Natural killer cell treated with Interleukin-12 subunit alpha and Interleukin-12 subunit beta and Interleukin-15 and Interleukin-18, amount 100 ng/mL, for 72 hours (primary cell): ENCODE data around the gene CREB3L2. TPM values are rescaled to one million over a fixed set of nuclear protein-coding genes. Genes with fewer than 3 reads are reported as not detected.
"Not testable (repeated sequence)": the region's sequence is repeated elsewhere in the genome, so short reads cannot be mapped to it uniquely, and the experiment has no call there.

Experiments
- ATAC-seq, 2 donors: fragments of 150-1000 bp; cut with Tn5 transposase in 1 of 2; sonication (Bioruptor Pico), chemical (Tn5 transposase) in 1 of 2; 2 replicates each; pipeline ENCODE4 v1.10.0; 2021
- DNase-seq: peaks from one replicate; pipeline ENCODE4 v3.0.0; 2022; ENCODE audit warnings: low spot score
- H3K27ac Mint-ChIP-seq, 2 donors: 1 replicate in 1 of 2; 2 replicates in 1 of 2; pipeline ENCODE4 v1.8.0; 2022; ENCODE audit warnings: mixed read lengths in 2 of 2, mild to moderate bottlenecking in 1 of 2, moderate library complexity in 1 of 2
- H3K27me3 Mint-ChIP-seq, 2 donors: 1 replicate in 1 of 2; 2 replicates in 1 of 2; pipeline ENCODE4 v1.8.0; 2022; ENCODE audit warnings: mixed read lengths in 2 of 2
- H3K36me3 Mint-ChIP-seq: one replicate; pipeline ENCODE4 v1.8.0; 2022; ENCODE audit warnings: mixed read lengths
- H3K4me1 Mint-ChIP-seq, 2 donors: 1 replicate in 1 of 2; 2 replicates in 1 of 2; pipeline ENCODE4 v1.8.0; 2022; ENCODE audit warnings: low read depth in 2 of 2, mixed read lengths in 2 of 2, mild to moderate bottlenecking in 1 of 2
- H3K4me3 Mint-ChIP-seq: one replicate; pipeline ENCODE4 v1.8.0; 2022; ENCODE audit warnings: mixed read lengths
- H3K9me3 Mint-ChIP-seq: 2 replicates; pipeline ENCODE4 v1.8.0; 2022; ENCODE audit warnings: mixed read lengths
- total RNA-seq, 2 donors: library from RNA; stranded (reverse); gene quantifications; one replicate each; pipeline ENCODE4 v1.2.3, GENCODE V29; 2022

The CREB3L2 gene
- total RNA-seq, 2 donors from 2014 or later = 53.5 to 59.0 TPM

- ATAC-seq (no peak), DNase-seq (no peak)
- peak overlapping the region; percentile 89 to 97 for H3K27ac Mint-ChIP-seq
- peaks cover 48 to 55% of the 10 kb centered on the region in 2 donors for H3K4me1 Mint-ChIP-seq
- no peak overlapping the region for H3K4me3 Mint-ChIP-seq
- H3K9me3 Mint-ChIP-seq = no peaks in the 10 kb centered on the region
- H3K27me3 Mint-ChIP-seq = no peaks in the 10 kb centered on the region
- no peaks in the 10 kb centered on the region for H3K36me3 Mint-ChIP-seq
Observed at GRCh38 chr7:137931823-137932222, 70.1 kb downstream of the CREB3L2 start.

- H3K27ac Mint-ChIP-seq = peak overlapping the region in 1 of 2 donors; percentile 13
- ATAC-seq (no peak), DNase-seq (no peak)
- no peaks in the 10 kb centered on the region for H3K9me3 Mint-ChIP-seq
- H3K4me3 Mint-ChIP-seq = no peak overlapping the region
- no peaks in the 10 kb centered on the region for H3K27me3 Mint-ChIP-seq
- H3K4me1 Mint-ChIP-seq = peaks cover 39 to 46% of the 10 kb centered on the region in 2 donors
- peaks cover 5% of the 10 kb centered on the region for H3K36me3 Mint-ChIP-seq
Observed at GRCh38 chr7:137930581-137930980, 71.3 kb downstream of the CREB3L2 start.

- H3K27ac Mint-ChIP-seq = no peak overlapping the region
- peaks cover 34 to 42% of the 10 kb centered on the region in 2 donors for H3K4me1 Mint-ChIP-seq
- ATAC-seq (no peak), DNase-seq (no peak)
- H3K9me3 Mint-ChIP-seq = no peaks in the 10 kb centered on the region
- H3K36me3 Mint-ChIP-seq = peaks cover 9% of the 10 kb centered on the region
- H3K27me3 Mint-ChIP-seq = no peaks in the 10 kb centered on the region
- no peak overlapping the region for H3K4me3 Mint-ChIP-seq
Observed at GRCh38 chr7:137928626-137929025, 73.3 kb downstream of the CREB3L2 start.

- Mint-ChIP-seq H3K36me3 (peaks cover 9% of the 10 kb centered on the region), H3K4me1 (peaks cover 29 to 40% of the 10 kb centered on the region in 2 donors), H3K4me3 (no peak overlapping the region), H3K27me3 (no peaks in the 10 kb centered on the region), H3K9me3 (no peaks in the 10 kb centered on the region), H3K27ac (peak overlapping the region in 1 of 2 donors; percentile 40)
- DNase-seq = no peak
- ATAC-seq = no peak
Observed at GRCh38 chr7:137927386-137927785, 74.5 kb downstream of the CREB3L2 start.

- not testable (repeated sequence) for H3K27me3 Mint-ChIP-seq, H3K27ac Mint-ChIP-seq, H3K36me3 Mint-ChIP-seq, DNase-seq, ATAC-seq, H3K9me3 Mint-ChIP-seq, H3K4me3 Mint-ChIP-seq
- peaks cover 33 to 45% of the 10 kb centered on the region in 2 donors for H3K4me1 Mint-ChIP-seq
Observed at GRCh38 chr7:137926206-137926605, 75.7 kb downstream of the CREB3L2 start.

- H3K9me3 Mint-ChIP-seq = no peaks in the 10 kb centered on the region
- no peaks in the 10 kb centered on the region for H3K27me3 Mint-ChIP-seq
- no peak for DNase-seq
- peak overlapping the region in 1 of 2 donors; percentile 79 for H3K27ac Mint-ChIP-seq
- peaks cover 9% of the 10 kb centered on the region for H3K36me3 Mint-ChIP-seq
- no peak for ATAC-seq
- H3K4me1 Mint-ChIP-seq = peaks cover 38 to 49% of the 10 kb centered on the region in 2 donors
- H3K4me3 Mint-ChIP-seq = no peak overlapping the region
Observed at GRCh38 chr7:137925754-137926153, 76.1 kb downstream of the CREB3L2 start.

- Mint-ChIP-seq H3K4me1 (peaks cover 36 to 46% of the 10 kb centered on the region in 2 donors), H3K36me3 (peaks cover 9% of the 10 kb centered on the region), H3K4me3 (no peak overlapping the region), H3K9me3 (no peaks in the 10 kb centered on the region), H3K27ac (peak overlapping the region; percentile 41 to 79), H3K27me3 (no peaks in the 10 kb centered on the region)
- ATAC-seq = no peak
- DNase-seq = no peak
Observed at GRCh38 chr7:137925091-137925490, 76.8 kb downstream of the CREB3L2 start.

GRCh38 chr7:137923380-137923779 lies 78.5 kb downstream of the CREB3L2 start:
- peaks cover 39 to 49% of the 10 kb centered on the region in 2 donors for H3K4me1 Mint-ChIP-seq
- H3K27me3 Mint-ChIP-seq = no peaks in the 10 kb centered on the region
- H3K9me3 Mint-ChIP-seq = no peaks in the 10 kb centered on the region
- peak; percentile 57 to 86 for ATAC-seq
- DNase-seq = no peak
- peaks cover 9% of the 10 kb centered on the region for H3K36me3 Mint-ChIP-seq
- peak overlapping the region; percentile 1 to 41 for H3K27ac Mint-ChIP-seq
- no peak overlapping the region for H3K4me3 Mint-ChIP-seq

- Mint-ChIP-seq H3K4me1 (peaks cover 47 to 53% of the 10 kb centered on the region in 2 donors), H3K27ac (peak overlapping the region; percentile 49 to 80), H3K36me3 (peaks cover 7% of the 10 kb centered on the region), H3K27me3 (no peaks in the 10 kb centered on the region), H3K9me3 (no peaks in the 10 kb centered on the region), H3K4me3 (peak overlapping the region; percentile 44)
- DNase-seq (no peak), ATAC-seq (no peak)
Observed at GRCh38 chr7:137920637-137921399, 81.1 kb downstream of the CREB3L2 start.

- Mint-ChIP-seq H3K4me3 (no peak overlapping the region), H3K36me3 (peaks cover 8% of the 10 kb centered on the region), H3K27me3 (no peaks in the 10 kb centered on the region), H3K27ac (peak overlapping the region in 1 of 2 donors; percentile 49), H3K9me3 (no peaks in the 10 kb centered on the region), H3K4me1 (peaks cover 46 to 55% of the 10 kb centered on the region in 2 donors)
- DNase-seq = no peak
- no peak for ATAC-seq
Observed at GRCh38 chr7:137919987-137920386, 81.9 kb downstream of the CREB3L2 start.

- Mint-ChIP-seq H3K4me1 (peaks cover 22 to 42% of the 10 kb centered on the region in 2 donors), H3K9me3 (no peaks in the 10 kb centered on the region), H3K27ac (peak overlapping the region; percentile 8 to 78), H3K4me3 (no peak overlapping the region), H3K36me3 (peaks cover 4% of the 10 kb centered on the region), H3K27me3 (no peaks in the 10 kb centered on the region)
- DNase-seq (no peak), ATAC-seq (no peak)
Observed at GRCh38 chr7:137916980-137917645, 84.8 kb downstream of the CREB3L2 start.

- Mint-ChIP-seq H3K27ac (peak overlapping the region in 1 of 2 donors; percentile 78), H3K36me3 (peaks cover 4% of the 10 kb centered on the region), H3K27me3 (no peaks in the 10 kb centered on the region), H3K4me1 (peaks cover 16 to 37% of the 10 kb centered on the region in 2 donors), H3K4me3 (no peak overlapping the region), H3K9me3 (no peaks in the 10 kb centered on the region)
- no peak for DNase-seq
- no peak for ATAC-seq
Observed at GRCh38 chr7:137916564-137916963, 85.3 kb downstream of the CREB3L2 start.

- Mint-ChIP-seq H3K27ac (no peak overlapping the region), H3K4me1 (peaks cover 5 to 27% of the 10 kb centered on the region in 2 donors), H3K4me3 (no peak overlapping the region), H3K36me3 (peaks cover 4% of the 10 kb centered on the region), H3K9me3 (no peaks in the 10 kb centered on the region), H3K27me3 (no peaks in the 10 kb centered on the region)
- no peak for DNase-seq
- no peak for ATAC-seq
Observed at GRCh38 chr7:137915266-137915665, 86.6 kb downstream of the CREB3L2 start.

GRCh38 chr7:137913985-137914384 lies 87.9 kb downstream of the CREB3L2 start:
- peaks cover 5 to 22% of the 10 kb centered on the region in 2 donors for H3K4me1 Mint-ChIP-seq
- no peaks in the 10 kb centered on the region for H3K9me3 Mint-ChIP-seq
- H3K27ac Mint-ChIP-seq = no peak overlapping the region
- H3K4me3 Mint-ChIP-seq = no peak overlapping the region
- no peaks in the 10 kb centered on the region for H3K27me3 Mint-ChIP-seq
- ATAC-seq (no peak), DNase-seq (no peak)
- H3K36me3 Mint-ChIP-seq = peaks cover 4% of the 10 kb centered on the region
